Measurements from ENCODE around the gene PRODH2. TPM values are rescaled to one million over a fixed set of nuclear protein-coding genes. Genes with fewer than 3 reads are reported as not detected.
"Not testable (repeated sequence)": the region's sequence is repeated elsewhere in the genome, so short reads cannot be mapped to it uniquely, and the experiment has no call there.

Gene PRODH2
- total RNA-seq, 1 donor from 2014 or later = 11.5 TPM

- H3K27ac Mint-ChIP-seq = no peak overlapping the region
Measured at GRCh38 chr19:35796645-35797542, 15.8 kb downstream of the PRODH2 start.

DNA sequence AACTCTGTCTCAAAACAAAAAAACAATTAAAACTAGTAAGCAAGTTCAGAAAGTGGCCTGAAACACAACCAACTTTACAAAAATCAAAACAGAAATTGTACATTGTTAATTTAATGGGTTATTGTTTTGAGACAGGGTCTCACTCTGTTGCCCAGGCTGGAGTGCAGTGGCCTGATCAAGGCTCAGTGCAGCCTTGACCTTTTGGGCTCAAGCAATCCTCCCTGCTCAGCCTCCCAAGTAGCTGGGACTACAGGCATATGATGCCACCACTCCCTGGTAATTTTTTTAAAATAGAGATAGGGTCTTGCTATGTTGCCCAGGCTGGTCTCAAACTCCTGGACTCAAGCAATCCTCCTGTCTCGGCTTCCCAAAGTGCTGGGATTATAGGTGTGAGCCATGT lies 17.1 kb downstream of the PRODH2 start:
- H3K27me3 Mint-ChIP-seq = peaks cover 37% of the 10 kb centered on the region
- not testable (repeated sequence) for H3K4me3 Mint-ChIP-seq; H3K27ac Mint-ChIP-seq; H3K4me1 Mint-ChIP-seq (ENCODE audit: unreplicated experiment); H3K36me3 Mint-ChIP-seq; DNase-seq (ENCODE audit: extremely low spot score, unreplicated experiment); H3K9me3 Mint-ChIP-seq

More at GRCh38 chr19:35796645-35797542, 15.8 kb downstream of the PRODH2 start:
- Mint-ChIP-seq H3K36me3 (no peaks in the 10 kb centered on the region), H3K27me3 (peaks cover 41% of the 10 kb centered on the region), H3K9me3 (no peaks in the 10 kb centered on the region), H3K4me3 (no peak overlapping the region), H3K4me1 (ENCODE audit: unreplicated experiment) (no peaks in the 10 kb centered on the region)
- DNase-seq (ENCODE audit: extremely low spot score, unreplicated experiment) = no peak
- no peak for TF ChIP-seq CTCF (conservative IDR thresholded peaks at IDR 0.05)

DNA sequence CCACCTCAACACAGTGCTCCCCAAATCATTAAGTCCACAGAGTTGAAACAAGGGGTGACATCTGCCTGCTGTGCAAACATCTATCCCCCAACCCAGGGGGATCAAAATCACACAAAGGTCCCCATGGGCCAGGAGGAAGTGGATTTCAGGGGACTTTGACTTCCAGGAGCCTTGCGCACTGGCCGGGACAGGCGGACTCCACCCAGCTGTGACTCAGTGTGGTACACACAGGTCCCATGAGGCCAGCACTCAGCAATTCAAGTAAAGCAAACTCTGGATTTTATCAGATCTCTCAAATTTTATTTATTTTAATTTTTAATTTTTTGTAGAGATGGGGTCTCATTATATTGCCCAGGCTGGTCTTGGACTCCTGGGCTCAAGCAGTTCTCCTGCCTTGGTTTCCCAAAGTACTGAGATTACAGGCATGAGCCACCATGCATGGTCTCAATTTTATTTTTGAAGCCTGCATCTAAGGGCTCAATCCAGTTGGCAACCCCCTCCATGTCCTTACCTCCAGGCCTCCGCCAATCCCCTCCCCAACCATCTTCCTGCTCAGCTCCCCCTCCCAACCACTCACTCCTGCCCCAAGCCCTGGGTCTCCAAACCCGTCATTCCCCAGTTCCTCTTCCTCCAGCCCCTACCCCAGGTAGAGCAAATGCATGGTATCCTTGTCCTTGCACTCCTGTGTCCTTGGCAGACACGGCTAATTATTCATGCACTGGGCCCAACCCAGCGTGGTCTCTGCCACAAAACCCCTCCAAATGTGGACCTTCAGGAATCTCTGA lies 19.1 kb downstream of the PRODH2 start:
- H3K4me1 Mint-ChIP-seq (ENCODE audit: unreplicated experiment) = no peaks in the 10 kb centered on the region
- H3K27ac Mint-ChIP-seq = no peak overlapping the region
- no peak for TF ChIP-seq CTCF (conservative IDR thresholded peaks at IDR 0.05)
- DNase-seq (ENCODE audit: extremely low spot score, unreplicated experiment) = no peak
- no peaks in the 10 kb centered on the region for H3K9me3 Mint-ChIP-seq
- no peaks in the 10 kb centered on the region for H3K36me3 Mint-ChIP-seq
- peaks cover 34% of the 10 kb centered on the region for H3K27me3 Mint-ChIP-seq
- H3K4me3 Mint-ChIP-seq = no peak overlapping the region

GRCh38 chr19:35792888-35793287 lies 19.8 kb downstream of the PRODH2 start:
- Mint-ChIP-seq H3K4me1 (ENCODE audit: unreplicated experiment) (no peaks in the 10 kb centered on the region), H3K27me3 (peaks cover 29% of the 10 kb centered on the region), H3K4me3 (no peak overlapping the region), H3K27ac (no peak overlapping the region), H3K36me3 (no peaks in the 10 kb centered on the region), H3K9me3 (no peaks in the 10 kb centered on the region)
- no peak for DNase-seq (ENCODE audit: extremely low spot score, unreplicated experiment)
- no peak for TF ChIP-seq CTCF (conservative IDR thresholded peaks at IDR 0.05)

- Mint-ChIP-seq H3K4me1 (ENCODE audit: unreplicated experiment) (no peaks in the 10 kb centered on the region), H3K27ac (no peak overlapping the region), H3K9me3 (no peaks in the 10 kb centered on the region), H3K4me3 (no peak overlapping the region), H3K27me3 (peaks cover 24% of the 10 kb centered on the region), H3K36me3 (no peaks in the 10 kb centered on the region)
- TF ChIP-seq CTCF (conservative IDR thresholded peaks at IDR 0.05) = no peak
- no peak for DNase-seq (ENCODE audit: extremely low spot score, unreplicated experiment)
Measured at GRCh38 chr19:35792312-35792711, 20.3 kb downstream of the PRODH2 start.

DNA sequence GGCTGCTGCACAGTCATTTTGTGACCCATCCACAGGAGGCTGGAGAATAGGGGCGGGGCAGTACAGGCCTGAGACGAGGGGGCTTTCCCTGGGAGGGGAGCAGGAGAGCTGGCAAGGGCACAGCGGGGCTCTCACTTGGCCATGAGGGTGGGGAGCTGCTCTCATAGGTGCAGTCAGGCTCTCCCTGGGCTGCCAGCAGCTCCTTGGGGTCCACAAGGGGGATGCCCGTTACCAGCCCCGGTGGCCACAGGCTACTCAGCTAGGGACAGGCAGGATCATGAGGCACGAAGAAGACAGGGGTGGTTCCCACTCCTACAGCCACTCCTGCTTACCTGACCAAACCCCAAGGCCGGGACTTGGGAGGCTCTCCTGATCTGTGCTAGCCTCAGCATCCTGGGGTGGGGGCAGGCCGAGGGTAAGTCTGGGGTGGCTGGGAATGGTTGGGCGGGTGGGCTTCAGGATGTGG lies 20.8 kb downstream of the PRODH2 start:
- no peaks in the 10 kb centered on the region for H3K4me1 Mint-ChIP-seq (ENCODE audit: unreplicated experiment)
- TF ChIP-seq CTCF (conservative IDR thresholded peaks at IDR 0.05) = no peak
- H3K4me3 Mint-ChIP-seq = no peak overlapping the region
- no peaks in the 10 kb centered on the region for H3K36me3 Mint-ChIP-seq
- peaks cover 20% of the 10 kb centered on the region for H3K27me3 Mint-ChIP-seq
- H3K27ac Mint-ChIP-seq = no peak overlapping the region
- H3K9me3 Mint-ChIP-seq = no peaks in the 10 kb centered on the region
- no peak for DNase-seq (ENCODE audit: extremely low spot score, unreplicated experiment)
